Fibroblast of villous mesenchyme (primary cell): ENCODE measurements around the gene CILP2. TPM values are rescaled to one million over a fixed set of nuclear protein-coding genes. Genes with fewer than 3 reads are reported as not detected.

Experiments used
- DNase-seq: peaks from one replicate; pipeline ENCODE4 v3.0.0-alpha.2; 2010; ENCODE audit warnings: low read depth
- H3K4me3 ChIP-seq: 2 replicates; pipeline ENCODE4 v1.5.1; 2011; ENCODE audit warnings: low read depth, mild to moderate bottlenecking, low read length
- total RNA-seq: library from RNA; depleted of rRNA; stranded (reverse); fragments of >200 nt; gene quantifications from 2 replicates; pipeline ENCODE4 v1.2.3, GENCODE V29; 2012
- TF ChIP-seq, protein P1 (sequence below): IDR thresholded peaks from 2 replicates; pipeline ENCODE4 v1.5.1; 2012; ENCODE audit warnings: low read depth, mild to moderate bottlenecking, low read length; ENCODE audit not compliant: insufficient read depth

Gene CILP2
- total RNA-seq, 1 donor: 0.43 TPM

DNA sequence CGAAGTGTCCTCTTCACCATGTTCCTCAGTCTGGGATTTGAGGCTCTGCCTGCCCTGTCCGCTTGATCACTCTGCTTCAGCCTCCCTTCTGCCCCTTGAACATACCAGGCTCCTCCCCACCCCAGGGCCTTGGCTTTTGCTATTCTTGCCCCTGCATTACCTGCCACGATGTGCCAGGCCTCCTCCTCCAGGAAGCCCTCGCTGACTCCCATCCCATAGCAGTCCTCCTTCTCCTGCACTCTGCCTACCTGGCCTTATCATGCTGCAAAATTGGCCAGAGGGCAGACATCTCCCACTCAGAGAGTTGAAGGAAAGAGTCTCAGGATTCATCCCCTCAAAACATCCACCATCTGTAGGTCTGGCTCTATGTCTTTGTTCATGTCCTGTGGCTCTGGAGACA lies 7.2 kb upstream of the CILP2 start:
- TF ChIP-seq, protein P1, sequence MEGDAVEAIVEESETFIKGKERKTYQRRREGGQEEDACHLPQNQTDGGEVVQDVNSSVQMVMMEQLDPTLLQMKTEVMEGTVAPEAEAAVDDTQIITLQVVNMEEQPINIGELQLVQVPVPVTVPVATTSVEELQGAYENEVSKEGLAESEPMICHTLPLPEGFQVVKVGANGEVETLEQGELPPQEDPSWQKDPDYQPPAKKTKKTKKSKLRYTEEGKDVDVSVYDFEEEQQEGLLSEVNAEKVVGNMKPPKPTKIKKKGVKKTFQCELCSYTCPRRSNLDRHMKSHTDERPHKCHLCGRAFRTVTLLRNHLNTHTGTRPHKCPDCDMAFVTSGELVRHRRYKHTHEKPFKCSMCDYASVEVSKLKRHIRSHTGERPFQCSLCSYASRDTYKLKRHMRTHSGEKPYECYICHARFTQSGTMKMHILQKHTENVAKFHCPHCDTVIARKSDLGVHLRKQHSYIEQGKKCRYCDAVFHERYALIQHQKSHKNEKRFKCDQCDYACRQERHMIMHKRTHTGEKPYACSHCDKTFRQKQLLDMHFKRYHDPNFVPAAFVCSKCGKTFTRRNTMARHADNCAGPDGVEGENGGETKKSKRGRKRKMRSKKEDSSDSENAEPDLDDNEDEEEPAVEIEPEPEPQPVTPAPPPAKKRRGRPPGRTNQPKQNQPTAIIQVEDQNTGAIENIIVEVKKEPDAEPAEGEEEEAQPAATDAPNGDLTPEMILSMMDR: no peak
- no peak for DNase-seq
- no peak overlapping the region for H3K4me3 ChIP-seq

DNA sequence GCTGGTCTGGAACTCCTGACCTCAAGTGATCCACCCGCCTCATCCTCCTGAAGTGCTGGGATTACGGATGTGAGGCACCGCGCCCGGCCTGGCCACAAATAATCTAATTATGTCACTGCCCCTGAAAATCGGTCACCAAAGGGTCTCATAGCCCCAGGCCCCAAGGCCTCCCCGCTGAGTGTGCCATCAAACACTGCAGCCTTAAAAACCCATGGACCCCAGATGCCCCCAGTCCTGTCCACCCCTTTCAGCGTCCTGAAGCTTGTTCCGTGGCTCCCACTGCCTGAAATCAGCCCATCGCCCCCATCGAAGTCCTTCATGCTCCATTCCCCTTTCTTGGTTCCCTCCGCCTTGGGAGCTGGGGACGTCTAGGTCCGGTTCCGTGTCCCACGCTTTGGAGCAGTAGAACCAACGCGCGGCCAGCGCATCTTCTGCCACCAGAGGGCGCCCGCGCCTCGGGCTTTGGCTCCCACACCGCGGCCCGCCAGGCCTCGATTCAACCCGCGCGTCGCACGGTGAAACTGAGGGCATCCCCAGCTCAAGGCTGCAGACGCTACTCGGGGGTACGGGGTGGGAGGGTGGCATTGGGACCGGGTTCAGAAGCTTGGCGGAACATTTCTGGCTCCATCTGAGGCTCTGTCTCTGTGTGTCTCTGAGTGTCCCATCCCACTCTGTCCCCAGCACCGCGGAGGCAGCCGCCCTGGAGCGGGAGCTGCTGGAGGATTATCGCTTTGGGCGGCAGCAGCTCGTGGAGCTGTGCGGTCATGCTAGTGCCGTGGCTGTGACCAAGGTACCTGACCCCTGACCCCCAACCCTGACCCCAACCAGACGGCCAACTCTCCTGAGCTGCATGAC lies 5.9 kb upstream of the CILP2 start:
- TF ChIP-seq, protein P1: peak; percentile 92
- DNase-seq: peak; percentile 49
- H3K4me3 ChIP-seq: no peak overlapping the region

DNA sequence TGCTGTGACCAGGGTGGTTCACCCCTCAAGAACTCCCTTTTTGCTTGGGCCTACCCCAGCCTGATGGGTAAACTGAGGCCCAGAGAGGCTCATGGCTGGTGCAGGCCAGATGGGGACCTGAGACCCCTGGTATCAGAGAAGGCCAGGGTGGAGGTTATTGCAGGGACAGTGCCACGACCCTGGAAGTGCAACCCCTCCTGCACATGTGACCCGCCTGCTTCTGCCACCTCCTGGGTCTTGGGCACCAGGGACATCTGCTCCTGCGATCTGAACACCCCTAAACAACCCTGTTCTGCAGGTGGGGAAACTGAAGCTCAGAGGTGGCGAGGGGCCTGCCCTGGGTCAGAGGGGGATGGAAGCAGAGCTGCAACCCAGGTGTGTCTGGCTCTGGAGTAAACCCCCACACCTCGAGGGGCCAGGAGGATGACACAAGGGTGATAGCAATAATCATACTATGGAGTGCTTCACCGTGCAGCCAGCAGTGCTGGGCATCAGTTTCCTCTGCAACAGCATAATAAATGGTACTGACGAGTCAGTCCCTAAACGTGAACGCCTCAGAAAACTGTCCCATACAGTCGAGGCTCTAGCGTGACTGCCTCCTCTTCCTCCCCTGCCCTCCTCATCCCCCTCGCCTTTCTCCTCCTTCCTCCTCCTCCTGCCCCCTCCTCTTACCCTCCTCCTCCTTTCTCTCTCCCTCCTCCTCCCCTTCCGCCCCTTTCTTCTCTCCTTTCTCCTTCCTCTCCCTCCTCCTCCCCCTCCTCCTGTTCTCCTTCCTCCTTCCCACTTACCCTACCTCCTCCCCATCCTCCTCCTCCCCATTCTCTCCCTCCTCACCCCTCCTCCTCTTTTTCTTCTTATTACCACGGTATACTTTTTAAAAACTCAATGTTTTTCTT lies 5.0 kb upstream of the CILP2 start:
- no peak for DNase-seq
- TF ChIP-seq, protein P1: no peak
- H3K4me3 ChIP-seq: no peak overlapping the region

DNA sequence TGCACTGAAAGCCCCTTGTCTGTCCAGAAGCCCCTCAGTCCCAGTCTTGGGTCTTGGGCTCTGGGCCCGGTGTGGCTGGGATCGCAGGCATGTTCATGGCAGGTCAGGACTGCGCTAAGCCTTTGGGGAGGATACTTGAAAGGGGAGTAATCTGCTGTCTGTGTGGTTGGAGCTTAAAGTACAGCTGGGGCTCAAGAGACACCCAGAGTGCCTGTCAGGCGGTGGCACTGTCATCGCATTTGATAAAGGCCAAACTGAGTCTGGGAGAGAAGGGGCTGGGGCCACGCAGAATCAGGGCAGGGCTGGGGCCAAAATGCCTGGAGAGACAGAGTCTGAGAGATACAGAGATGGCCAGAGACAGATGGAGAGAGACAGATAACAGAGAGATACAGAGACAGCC lies 4.2 kb upstream of the CILP2 start:
- H3K4me3 ChIP-seq: no peak overlapping the region
- TF ChIP-seq, protein P1: no peak
- no peak for DNase-seq

DNA sequence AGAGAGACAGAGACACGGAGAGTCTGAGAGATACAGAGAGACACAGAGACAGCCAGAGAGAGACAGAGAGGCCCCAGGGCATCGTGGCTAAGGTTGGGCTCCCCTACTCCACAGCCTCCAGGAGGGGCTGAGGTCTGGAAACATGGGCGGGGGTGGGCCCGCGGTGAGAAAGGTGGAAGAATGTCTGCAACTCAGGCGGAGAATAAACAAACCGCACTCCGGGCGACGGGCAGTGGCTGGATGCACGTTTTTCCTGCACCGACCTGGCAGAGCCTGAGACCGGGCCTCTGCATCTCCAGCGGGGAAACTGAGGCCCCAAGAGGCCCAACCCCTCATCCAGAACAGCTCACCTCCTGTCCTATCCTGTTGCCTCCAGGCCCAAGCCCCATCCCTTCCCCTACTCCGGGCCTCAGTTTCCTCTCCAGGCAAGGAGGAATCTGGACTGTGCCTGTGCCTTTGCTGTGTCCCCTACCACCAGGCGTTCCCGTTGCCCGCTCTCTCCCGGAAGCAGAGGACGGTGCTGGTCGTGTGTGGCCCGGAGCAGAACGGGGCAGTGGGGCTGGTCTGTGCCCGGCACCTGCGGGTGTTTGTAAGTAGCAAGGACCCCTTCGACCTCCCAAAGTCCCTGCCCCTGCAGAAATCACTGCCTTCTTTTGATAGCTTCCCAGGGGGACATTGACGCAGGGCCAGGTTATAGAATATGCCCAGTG lies 3.4 kb upstream of the CILP2 start:
- no peak overlapping the region for H3K4me3 ChIP-seq
- TF ChIP-seq, protein P1: no peak
- no peak for DNase-seq
